Motor neuron (in vitro differentiated cells): ENCODE measurements around the gene ACY1. TPM values are rescaled to one million over a fixed set of nuclear protein-coding genes. Genes with fewer than 3 reads are reported as not detected.

ENCODE experiments used
- ATAC-seq, 8 experiments: fragments of 200-7000 bp; cut with Tn5 transposase; replicated peaks in 6 of 8; 2 replicates each; pipeline ENCODE4 v1.8.0; 2021; ENCODE audit warnings: mild to moderate bottlenecking in 8 of 8, moderate library complexity in 8 of 8
- H3K27ac ChIP-seq, 2 donors: fragments of 250-450 bp; sonication (Bioruptor Pico); 2 replicates each; pipeline ENCODE4 v1.9.0; 2021; ENCODE audit warnings: antibody characterized with exemption in 2 of 2, mild to moderate bottlenecking in 2 of 2, moderate library complexity in 1 of 2
- H3K4me1 ChIP-seq, 2 donors: fragments of 250-450 bp; sonication (Bioruptor Pico); replicated peaks in 1 of 2; 2 replicates each; pipeline ENCODE4 v1.6.1; 2021; ENCODE audit warnings: antibody characterized with exemption in 2 of 2, mild to moderate bottlenecking in 2 of 2, moderate library complexity in 1 of 2
- H3K4me3 ChIP-seq, 5 donors: fragments of 250-450 bp; sonication (Bioruptor Pico); 2 replicates each; pipeline ENCODE4 v1.9.0; 2021; ENCODE audit warnings: antibody characterized with exemption in 5 of 5, mild to moderate bottlenecking in 5 of 5, moderate library complexity in 4 of 5
- WGBS, 10 experiments: fragments of 450-650 bp; shearing (Covaris generic); methylation state at CpG; one replicate each; pipeline ENCODE4 v1.0.0; 2022; 5-methylcytosine and 5-hydroxymethylcytosine counted together
- in situ Hi-C, 9 experiments: fragments of 400-800 bp; cut with MboI; loops; one replicate each; pipeline ENCODE4 v1.15.0; 2021; ENCODE audit warnings: low sequenced_read_pairs in 9 of 9, low pct_unique_long_range_greater_than_20kb in 2 of 9; ENCODE audit not compliant: unreplicated experiment in 9 of 9
- total RNA-seq, 8 experiments: library from RNA; unstranded; fragments of 300-600 nt; gene quantifications; 2 replicates each; pipeline versions ENCODE4 v1.2.3 to v1.2.4, GENCODE V29; 2022

ACY1 gene
- total RNA-seq, 8 experiments from 2014 or later, result 6.0 to 136 (median 22.4) TPM

- in situ Hi-C loops, result no loop called here
Measured at GRCh38 chr3:51974277-51974962, 8.9 kb upstream of the ACY1 start.

GRCh38 chr3:51974963-51975851, 8.1 kb upstream of the ACY1 start, which contains the start of gene ABHD14A:
Gene ABHD14A, plus strand, starts transcription at chr3:51975064. Its CDS starts 72 bp downstream, at chr3:51975136.
- Histone ChIP-seq H3K27ac (peak within 1 kb of the TSS; percentile 86 to 88), H3K4me3 (peak within 1 kb of the TSS; percentile 43 to 90 (median 70)), H3K4me1 (peaks cover 19 to 22% of the 10 kb centered on the region in 2 donors)
- in situ Hi-C loops, result no loop called here
- 0 to 17% (median 5%) methylated on average over 1 to 21 of the region's 63 CpGs; no CpG with 5 or more reads in 1 of the 10 experiments for WGBS, 10 experiments
- ATAC-seq, result peak; percentile 59 to 83 (median 78)

More at GRCh38 chr3:51974277-51974962, 8.9 kb upstream of the ACY1 start:
- Histone ChIP-seq H3K4me1 (peaks cover 20 to 22% of the 10 kb centered on the region in 2 donors), H3K27ac (peak overlapping the region; percentile 86 to 88), H3K4me3 (peak overlapping the region; percentile 43 to 90 (median 70))
- ATAC-seq, result peak; percentile 6 to 34 (median 18)
- WGBS, 10 experiments, result 0 to 30% (median 7%) methylated on average over 1 to 8 of the region's 30 CpGs; no CpG with 5 or more reads in 4 of the 10 experiments

GRCh38 chr3:51975852-51976549, 7.3 kb upstream of the ACY1 start:
- H3K4me1 ChIP-seq, result peaks cover 19 to 22% of the 10 kb centered on the region in 2 donors
- peak in 6 of 8 experiments; percentile 4 to 59 (median 50) for ATAC-seq
- 8 to 100% (median 55%) methylated on average over 1 to 10 of the region's 46 CpGs; no CpG with 5 or more reads in 3 of the 10 experiments for whole genome bisulfite sequencing, 10 experiments
- in situ Hi-C loops, result no loop called here
- H3K4me3 ChIP-seq, result peak overlapping the region; percentile 43 to 90 (median 70)
- H3K27ac ChIP-seq, result peak overlapping the region; percentile 86 to 88

GRCh38 chr3:51977446-51978142, 5.7 kb upstream of the ACY1 start:
- no peak overlapping the region for H3K27ac ChIP-seq
- WGBS, 10 experiments, result 80 to 100% (median 95%) methylated on average over 1 to 6 of the region's 9 CpGs; no CpG with 5 or more reads in 5 of the 10 experiments
- no peak for ATAC-seq
- H3K4me1 ChIP-seq, result peaks cover 26 to 29% of the 10 kb centered on the region in 2 donors
- in situ Hi-C loops, result no loop called here
- no peak overlapping the region for H3K4me3 ChIP-seq

DNA sequence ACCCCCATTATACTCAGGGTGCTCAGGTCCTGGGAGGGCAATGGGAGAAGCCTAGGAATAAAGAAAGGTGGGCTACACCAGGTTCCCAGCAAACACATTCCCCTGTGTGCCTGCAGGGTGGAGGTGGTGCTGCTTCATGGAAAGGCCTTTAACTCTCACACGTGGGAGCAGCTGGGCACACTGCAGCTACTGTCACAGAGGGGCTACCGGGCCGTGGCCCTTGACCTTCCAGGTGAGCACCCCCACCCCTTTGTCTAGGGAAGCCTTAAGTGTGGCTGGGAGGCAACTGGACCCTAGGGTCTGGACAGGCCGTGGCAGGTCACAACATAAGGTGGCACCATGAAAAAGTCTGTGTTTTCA, 5.2 kb upstream of the ACY1 start:
- H3K27ac ChIP-seq, result no peak overlapping the region
- H3K4me1 ChIP-seq, result peaks cover 30 to 31% of the 10 kb centered on the region in 2 donors
- H3K4me3 ChIP-seq, result no peak overlapping the region
- WGBS, 10 experiments, result 77 to 100% (median 94%) methylated on average over 1 to 3 of the region's 4 CpGs; no CpG with 5 or more reads in 7 of the 10 experiments
- in situ Hi-C loops, result no loop called here
- no peak for ATAC-seq

- H3K27ac ChIP-seq, result no peak overlapping the region
- no peak overlapping the region for H3K4me3 ChIP-seq
- 93 to 100% (median 95%) methylated on average over 2 to 7 of the region's 10 CpGs; no CpG with 5 or more reads in 7 of the 10 experiments for WGBS, 10 experiments
- in situ Hi-C loops, result no loop called here
- no peak for ATAC-seq
- peaks cover 17 to 21% of the 10 kb centered on the region in 2 donors for H3K4me1 ChIP-seq
Measured at GRCh38 chr3:51980253-51980652, 3.1 kb upstream of the ACY1 start.

DNA sequence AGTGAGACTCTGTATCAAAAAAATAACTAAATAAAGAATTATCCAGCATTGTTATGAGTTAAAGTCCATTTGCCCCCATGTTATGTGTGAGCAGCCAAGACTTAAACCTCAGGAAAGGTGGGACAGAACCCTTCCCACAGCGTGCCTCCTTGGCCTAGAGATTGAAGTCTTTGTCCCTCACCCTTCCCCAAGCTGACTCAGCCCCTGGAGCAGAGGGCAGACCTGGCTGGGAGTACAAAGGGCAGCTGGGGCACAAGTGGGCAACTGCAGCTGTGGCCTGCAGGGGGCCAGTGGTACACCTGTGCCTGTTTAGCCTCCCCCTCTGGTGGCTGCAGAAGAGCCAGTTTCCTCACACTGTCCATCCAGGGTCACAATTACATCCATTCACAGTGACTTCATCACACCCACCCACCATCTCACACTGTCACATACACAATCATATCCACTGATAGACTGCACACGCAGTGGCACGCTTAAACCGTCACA, 940 bp upstream of the ACY1 start:
- Histone ChIP-seq H3K27ac (peak overlapping the region; percentile 65 to 84), H3K4me3 (peak overlapping the region; percentile 22 to 42 (median 38)), H3K4me1 (peaks cover 9 to 16% of the 10 kb centered on the region in 2 donors)
- ATAC-seq, result peak in 1 of 8 experiments; percentile 42
- in situ Hi-C loops, result no loop called here
- 0 to 64% (median 0%) methylated on average over 1 of the region's 4 CpGs; no CpG with 5 or more reads in 7 of the 10 experiments for WGBS, 10 experiments

DNA sequence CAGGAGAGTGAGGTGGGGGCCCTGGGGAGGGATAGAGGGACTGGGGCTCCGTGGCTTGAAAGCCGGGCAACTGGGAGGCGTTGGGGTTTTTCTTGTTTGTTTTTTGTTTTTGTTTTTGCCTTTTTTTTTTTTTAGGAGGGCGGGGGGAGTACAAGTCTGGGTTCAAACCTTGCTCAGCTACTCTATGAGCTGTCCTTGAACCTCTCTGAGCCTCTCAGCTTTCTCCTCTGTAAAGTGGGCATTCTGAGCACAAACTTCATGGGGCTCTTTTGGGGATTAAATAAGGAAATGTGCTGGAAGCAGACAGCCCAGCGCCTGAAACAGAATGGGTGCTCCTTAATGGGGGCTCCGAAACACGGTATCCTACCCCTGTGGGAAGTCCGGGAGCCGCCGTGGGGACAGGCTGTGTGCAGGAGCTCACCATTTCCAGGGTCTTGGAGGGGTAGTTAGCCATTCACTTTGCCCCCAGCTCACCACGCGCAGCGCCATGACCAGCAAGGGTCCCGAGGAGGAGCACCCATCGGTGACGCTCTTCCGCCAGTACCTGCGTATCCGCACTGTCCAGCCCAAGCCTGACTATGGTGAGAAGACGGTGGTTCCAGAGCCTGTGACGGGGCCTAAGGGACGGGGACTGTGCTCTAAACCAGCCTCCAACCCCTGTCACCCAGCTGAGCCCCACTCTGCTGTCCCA, 388 bp downstream of the ACY1 start:
- peak overlapping the region; percentile 65 to 84 for H3K27ac ChIP-seq
- H3K4me1 ChIP-seq, result peaks cover 9 to 16% of the 10 kb centered on the region in 2 donors
- 54 to 100% (median 89%) methylated on average over 1 to 11 of the region's 22 CpGs; no CpG with 5 or more reads in 1 of the 10 experiments for WGBS, 10 experiments
- peak overlapping the region; percentile 22 to 42 (median 38) for H3K4me3 ChIP-seq
- in situ Hi-C loops, result no loop called here
- ATAC-seq, result no peak

DNA sequence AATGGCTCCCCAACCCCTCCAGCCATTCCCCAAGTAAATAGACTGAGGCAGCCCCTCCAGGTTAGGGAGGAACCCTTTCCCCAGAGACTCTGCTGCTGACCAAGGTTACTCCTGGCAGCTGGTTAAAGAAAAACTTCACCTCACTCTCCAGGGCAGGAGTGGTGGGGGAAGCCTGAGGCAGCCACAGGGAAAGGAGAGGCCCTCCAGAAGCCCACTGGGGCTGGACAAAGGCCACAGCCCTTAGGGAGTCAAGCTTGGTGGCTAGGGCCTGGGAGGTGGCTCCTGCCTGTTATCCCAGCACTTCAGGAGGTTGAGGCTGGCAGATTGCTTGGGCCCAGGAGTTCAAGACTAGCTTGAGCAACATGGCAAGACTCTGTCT, 923 bp downstream of the ACY1 start:
- in situ Hi-C loops, result no loop called here
- Histone ChIP-seq H3K4me1 (peaks cover 9 to 16% of the 10 kb centered on the region in 2 donors), H3K27ac (no peak overlapping the region), H3K4me3 (no peak overlapping the region)
- ATAC-seq, result no peak

- Histone ChIP-seq H3K27ac (no peak overlapping the region), H3K4me3 (no peak overlapping the region), H3K4me1 (peaks cover 9 to 16% of the 10 kb centered on the region in 2 donors)
- 50 to 94% (median 73%) methylated on average over 1 to 3 of the region's 6 CpGs; no CpG with 5 or more reads in 6 of the 10 experiments for WGBS, 10 experiments
- no peak for ATAC-seq
- in situ Hi-C loops, result no loop called here
Measured at GRCh38 chr3:51985063-51985462, 1.7 kb downstream of the ACY1 start.

GRCh38 chr3:51986010-51986947, 2.9 kb downstream of the ACY1 start:
- no peak for ATAC-seq
- Histone ChIP-seq H3K4me3 (no peak overlapping the region), H3K27ac (no peak overlapping the region), H3K4me1 (peaks cover 9 to 16% of the 10 kb centered on the region in 2 donors)
- WGBS, 10 experiments, result 75 to 100% (median 94%) methylated on average over 2 to 4 of the region's 12 CpGs; no CpG with 5 or more reads in 7 of the 10 experiments
- in situ Hi-C loops, result no loop called here
